ENCODE data around the gene TSR3.

- TF ChIP-seq POLR2A (IDR thresholded peaks at IDR 0.05) = no peak
- TF ChIP-seq CTCF (IDR thresholded peaks at IDR 0.05) = no peak
Measured at GRCh38 chr16:1345651-1346421, 5.8 kb downstream of the TSR3 start.

Measured in heart left ventricle (tissue), 13 donors.